ENCODE measurements around the gene SMIM11.
"Not testable (repeated sequence)": the region's sequence is repeated elsewhere in the genome, so short reads cannot be mapped to it uniquely, and the experiment has no call there.

Gene SMIM11

GRCh38 chr21:34407294-34407693, 32.0 kb downstream of the SMIM11 start:
- DNase-seq (ENCODE audit: extremely low read depth in 1 of 2, low read depth in 1 of 2) = not testable (repeated sequence)

GRCh38 chr21:34417448-34418077, 42.3 kb downstream of the SMIM11 start:
- DNase-seq (ENCODE audit: extremely low read depth in 1 of 2, low read depth in 1 of 2) = not testable (repeated sequence)

- not testable (repeated sequence) for DNase-seq (ENCODE audit: extremely low read depth in 1 of 2, low read depth in 1 of 2)
These were observed 48.5 kb downstream of the SMIM11 start, which contains the start of gene SMIM34 for GRCh38 chr21:34423805-34424204. Gene SMIM34, minus strand, starts transcription at chr21:34423951. Its CDS starts 112 bp downstream, at chr21:34423839.

GRCh38 chr21:34427339-34427738, 52.0 kb downstream of the SMIM11 start:
- not testable (repeated sequence) for DNase-seq (ENCODE audit: extremely low read depth in 1 of 2, low read depth in 1 of 2)

- not testable (repeated sequence) for DNase-seq (ENCODE audit: extremely low read depth in 1 of 2, low read depth in 1 of 2)
These were observed 53.1 kb downstream of the SMIM11 start for GRCh38 chr21:34428441-34428840.

- not testable (repeated sequence) for DNase-seq (ENCODE audit: extremely low read depth in 1 of 2, low read depth in 1 of 2)
These were observed 54.4 kb downstream of the SMIM11 start for GRCh38 chr21:34429710-34430109.

Measured in stimulated activated CD8-positive, alpha-beta memory T cell treated with anti-CD3 and anti-CD28 coated beads, Interleukin-7, amount 100 ng/mL, for 48 hours (primary cell).